IMR-90 (cell line): ENCODE measurements around the gene CNTN4. TPM values are rescaled to one million over a fixed set of nuclear protein-coding genes. Genes with fewer than 3 reads are reported as not detected.

ENCODE experiments used
- ATAC-seq: fragments of 200-7000 bp; cut with Tn5 transposase; 2 replicates; pipeline ENCODE4 v1.9.1; 2020; ENCODE audit warnings: low read depth, mild to moderate bottlenecking, moderate library complexity
- BruUV-seq: library from RNA; stranded (reverse); fragments of 400-500 nt; replicated peaks from 2 replicates; lab custom pipeline; 2021; lab: Mats Ljungman, UMichigan
- CTCF ChIA-PET: fragments of 300-600 bp; formaldehyde crosslinking; extraction: SDS; loops from one replicate; lab custom pipeline; 2021; ENCODE audit warnings: antibody characterized with exemption; lab: Yijun Ruan, JAX
- POLR2A ChIA-PET: fragments of 300-600 bp; sonication (Branson Sonifier 250); formaldehyde crosslinking; loops from one replicate; lab custom pipeline; 2022; ENCODE audit warnings: antibody characterized with exemption; ENCODE audit not compliant: unreplicated experiment; lab: Charles Lee
- DNase-seq: peaks from one replicate; pipeline ENCODE4 v3.0.0; 2013
- H2AFZ ChIP-seq: replicated peaks from 2 replicates; pipeline ENCODE3; 2013; ENCODE audit warnings: low read length, mild to moderate bottlenecking; ENCODE audit not compliant: poor library complexity
- H2AK5ac ChIP-seq: 2 replicates; pipeline ENCODE4 v1.6.1; 2013; ENCODE audit warnings: low read depth, low read length, inconsistent platforms
- H2AK9ac ChIP-seq: replicated peaks from 2 replicates; pipeline ENCODE3; 2013; ENCODE audit warnings: mild to moderate bottlenecking, low read depth, low read length, moderate library complexity; ENCODE audit not compliant: poor library complexity
- H2BK120ac ChIP-seq: 2 replicates; pipeline ENCODE4 v1.6.1; 2013; ENCODE audit warnings: low read depth, low read length, inconsistent platforms
- H2BK15ac ChIP-seq: 3 replicates; pipeline ENCODE4 v1.6.1; 2013; ENCODE audit warnings: low read depth, low read length, inconsistent platforms
- H2BK20ac ChIP-seq: 2 replicates; pipeline ENCODE4 v1.6.1; 2013; ENCODE audit warnings: low read depth, mild to moderate bottlenecking, inconsistent platforms, low read length, moderate library complexity
- H2BK5ac ChIP-seq: 2 replicates; pipeline ENCODE4 v1.6.1; 2013; ENCODE audit warnings: mild to moderate bottlenecking, low read depth, low read length, inconsistent platforms; ENCODE audit not compliant: poor library complexity, severe bottlenecking
- H3K14ac ChIP-seq: replicated peaks from 2 replicates; pipeline ENCODE4 v1.6.1; 2013; ENCODE audit warnings: low read depth, low read length, inconsistent platforms
- H3K18ac ChIP-seq: 2 replicates; pipeline ENCODE4 v1.6.1; 2013; ENCODE audit warnings: low read depth, low read length, control low read depth
- H3K23ac ChIP-seq: 2 replicates; pipeline ENCODE4 v1.6.1; 2013; ENCODE audit warnings: low read depth, low read length, inconsistent platforms
- H3K27ac ChIP-seq: 2 replicates; pipeline ENCODE4 v1.5.1; 2013; ENCODE audit warnings: mild to moderate bottlenecking, control low read depth, low read length; ENCODE audit not compliant: insufficient read depth
- H3K27me3 ChIP-seq: 2 replicates; pipeline ENCODE4 v1.6.1; 2013; ENCODE audit warnings: low read length; ENCODE audit not compliant: control insufficient read depth, insufficient read depth
- H3K36me3 ChIP-seq: 2 replicates; pipeline ENCODE4 v1.6.1; 2013; ENCODE audit warnings: low read length, mixed read lengths; ENCODE audit not compliant: control insufficient read depth, insufficient read depth
- H3K4ac ChIP-seq: 2 replicates; pipeline ENCODE4 v1.6.1; 2013; ENCODE audit warnings: low read depth, low read length, inconsistent platforms
- H3K4me1 ChIP-seq: 2 replicates; pipeline ENCODE4 v1.6.1; 2013; ENCODE audit warnings: low read length, mixed read lengths; ENCODE audit not compliant: control insufficient read depth, insufficient read depth
- H3K4me2 ChIP-seq: 2 replicates; pipeline ENCODE4 v1.6.1; 2013; ENCODE audit warnings: low read depth, mild to moderate bottlenecking, control low read depth, low read length, moderate library complexity
- H3K4me3 ChIP-seq: 2 replicates; pipeline ENCODE4 v1.5.1; 2013; ENCODE audit warnings: low read depth, mild to moderate bottlenecking, control low read depth, low read length, moderate library complexity; ENCODE audit not compliant: insufficient read depth
- H3K56ac ChIP-seq: 2 replicates; pipeline ENCODE4 v1.6.1; 2013; ENCODE audit warnings: low read length, inconsistent platforms; ENCODE audit not compliant: insufficient read depth; ENCODE audit errors: extremely low read depth
- H3K79me1 ChIP-seq, 2 experiments: 2 replicates each; pipeline ENCODE4 v1.6.1; 2013; ENCODE audit warnings: low read length in 2 of 2, inconsistent platforms in 1 of 2, low read depth in 1 of 2
- H3K9ac ChIP-seq: 2 replicates; pipeline ENCODE4 v1.6.1; 2013; ENCODE audit warnings: low read depth, low read length, control low read depth
- H3K9me1 ChIP-seq: 2 replicates; pipeline ENCODE4 v1.6.1; 2013; ENCODE audit warnings: low read length, inconsistent platforms; ENCODE audit not compliant: insufficient read depth
- H3K9me3 ChIP-seq: 2 replicates; pipeline ENCODE4 v1.6.1; 2013; ENCODE audit warnings: low read length; ENCODE audit not compliant: control insufficient read depth, insufficient read depth
- H4K20me1 ChIP-seq: 2 replicates; pipeline ENCODE4 v1.6.1; 2013; ENCODE audit warnings: low read length, inconsistent platforms; ENCODE audit not compliant: insufficient read depth
- H4K5ac ChIP-seq: 2 replicates; pipeline ENCODE4 v1.6.1; 2013; ENCODE audit warnings: mild to moderate bottlenecking, low read depth, low read length, control low read depth
- H4K8ac ChIP-seq, 2 experiments: 2 replicates each; pipeline ENCODE4 v1.6.1; 2013; ENCODE audit warnings: low read depth in 2 of 2, low read length in 2 of 2, control low read depth in 1 of 2, inconsistent platforms in 1 of 2
- H4K91ac ChIP-seq: 2 replicates; pipeline ENCODE4 v1.6.1; 2013; ENCODE audit warnings: low read depth, low read length, inconsistent platforms; ENCODE audit not compliant: insufficient read depth
- BHLHE40 ChIP-seq: fragments of 150-350 bp; IDR thresholded peaks from 2 replicates; pipeline ENCODE4 v1.6.1; 2016; ENCODE audit warnings: mild to moderate bottlenecking, low read depth, low read length
- CEBPB ChIP-seq: IDR thresholded peaks from 2 replicates; pipeline ENCODE4 v1.6.1; 2012; ENCODE audit warnings: low read depth, low read length, improper control_type of control experiment
- CHD1 ChIP-seq: IDR thresholded peaks from 2 replicates; pipeline ENCODE4 v1.6.1; 2012; ENCODE audit warnings: low read depth, low read length, improper control_type of control experiment
- MAFK ChIP-seq: IDR thresholded peaks from 2 replicates; pipeline ENCODE4 v1.6.1; 2012; ENCODE audit warnings: low read depth, low read length, improper control_type of control experiment
- MAZ ChIP-seq: IDR thresholded peaks from 2 replicates; pipeline ENCODE4 v1.6.1; 2012; ENCODE audit warnings: low read depth, mild to moderate bottlenecking, low read length, improper control_type of control experiment, moderate library complexity, borderline replicate concordance
- NFE2L2 ChIP-seq: fragments of 150-350 bp; IDR thresholded peaks from 2 replicates; pipeline ENCODE4 v1.6.1; 2016; ENCODE audit warnings: low read depth, mild to moderate bottlenecking, low read length
- POLR2A ChIP-seq: IDR thresholded peaks from 2 replicates; pipeline ENCODE4 v1.6.1; 2012; ENCODE audit warnings: mild to moderate bottlenecking, low read depth, low read length
- RAD21 ChIP-seq: IDR thresholded peaks from 2 replicates; pipeline ENCODE4 v1.6.1; 2012; ENCODE audit warnings: low read length, improper control_type of control experiment
- RCOR1 ChIP-seq: IDR thresholded peaks from 2 replicates; pipeline ENCODE4 v1.6.1; 2012; ENCODE audit warnings: mild to moderate bottlenecking, low read length, improper control_type of control experiment; ENCODE audit not compliant: insufficient replicate concordance
- SMC3 ChIP-seq: fragments of 150-350 bp; IDR thresholded peaks from 2 replicates; pipeline ENCODE4 v1.6.1; 2016; ENCODE audit warnings: low read depth, mild to moderate bottlenecking, antibody characterized with exemption, low read length, moderate library complexity
- USF2 ChIP-seq: fragments of 150-350 bp; IDR thresholded peaks from 2 replicates; pipeline ENCODE4 v1.6.1; 2017; ENCODE audit warnings: mild to moderate bottlenecking, antibody characterized with exemption, low read length, low read depth
- WGBS, 2 experiments: methylation state at CpG; one replicate each; pipeline versions ENCODE4 v1.1.5 to v1.1.7; 2013; ENCODE audit warnings: missing lambda C conversion rate in 2 of 2; ENCODE audit not compliant: insufficient read length in 1 of 2; ENCODE audit errors: extremely low coverage in 2 of 2; 5-methylcytosine and 5-hydroxymethylcytosine counted together
- dilution Hi-C: fragments of 300-500 bp; cut with HindIII; formaldehyde crosslinking; loops from one replicate; pipeline ENCODE4 v1.14.3; 2018; ENCODE audit warnings: low sequenced_read_pairs; ENCODE audit not compliant: unreplicated experiment
- in situ Hi-C: fragments of 300-500 bp; cut with MboI; formaldehyde crosslinking; loops from 3 replicates; pipeline ENCODE4 v1.14.3; 2019; ENCODE audit warnings: low sequenced_read_pairs, inconsistent platforms, mixed read lengths
- intact Hi-C: fragments of 100-400 bp; cut with micrococcal nuclease; formaldehyde crosslinking; loops from 2 replicates; pipeline ENCODE4 v1.10.0; 2022
- polyA plus RNA-seq, 3 experiments: library from polyadenylated mRNA; depleted of rRNA; stranded (reverse); fragments of >200 nt; gene quantifications; 2 replicates each; pipeline ENCODE4 v1.2.3, GENCODE V29; 2012; ENCODE audit warnings: low replicate concordance in 1 of 3
- total RNA-seq: library from RNA; depleted of rRNA; stranded (reverse); fragments of >200 nt; gene quantifications from 2 replicates; pipeline ENCODE4 v1.2.3, GENCODE V29; 2012

Gene CNTN4
- total and polyA plus RNA-seq, 2 of the 4 experiments (the other 2 are of a cell fraction), result under 0.01 TPM; not detected in 1

- no TSS peak for BruUV-seq
- Histone ChIP-seq H3K4me3 (no peak overlapping the region), H3K79me1 (no peaks in the 10 kb centered on the region), H2BK120ac (no peak overlapping the region), H3K9ac (no peak overlapping the region), H3K9me3 (peaks cover 11% of the 10 kb centered on the region), H3K56ac (no peak overlapping the region), H3K9me1 (no peaks in the 10 kb centered on the region), H2BK15ac (no peak overlapping the region), H3K18ac (no peak overlapping the region), H2AK9ac (no peak overlapping the region), H2AFZ (no peak overlapping the region), H3K27ac (no peak overlapping the region), H2AK5ac (no peak overlapping the region), H3K4me2 (no peak overlapping the region), H3K4me1 (no peaks in the 10 kb centered on the region), H4K91ac (no peak overlapping the region), H4K20me1 (no peaks in the 10 kb centered on the region), H4K5ac (no peak overlapping the region), H3K36me3 (no peaks in the 10 kb centered on the region), H4K8ac (no peak overlapping the region), H2BK20ac (no peak overlapping the region), H3K23ac (no peak overlapping the region), H3K4ac (no peak overlapping the region), H3K27me3 (no peaks in the 10 kb centered on the region), H3K14ac (no peak overlapping the region), H2BK5ac (no peak overlapping the region)
- ChIA-PET POLR2A (no interaction called here), CTCF (no interaction called here)
- no peak for ATAC-seq
- WGBS, 2 experiments, result no CpG with 5 or more reads among the region's 2 CpGs
- DNase-seq, result no peak
- intact Hi-C loops, result no loop called here
- dilution Hi-C loops, result no loop called here
- in situ Hi-C loops, result no loop called here
- TF ChIP-seq CHD1 (no peak), POLR2A (no peak), MAFK (no peak), RAD21 (no peak), USF2 (no peak), RCOR1 (no peak), SMC3 (no peak), BHLHE40 (no peak), MAZ (no peak), CEBPB (no peak), NFE2L2 (no peak)
Measured at GRCh38 chr3:2130726-2131125, 32.1 kb downstream of the CNTN4 start.
